A549 (cell line): ENCODE data around the gene CAT.

Source experiments
- JUN ChIP-seq, 2 experiments: fragments of >200 bp; sonication (Bioruptor Twin); formaldehyde crosslinking; IDR thresholded peaks; 2 replicates in 1 of 2; 3 replicates in 1 of 2; pipeline ENCODE4 v1.6.1; 2016 to 2017
- TF ChIP-seq, protein P1 (sequence below): fragments of >200 bp; sonication (Bioruptor Twin); formaldehyde crosslinking; IDR thresholded peaks from 3 replicates; pipeline ENCODE4 v1.5.1; 2016

DNA sequence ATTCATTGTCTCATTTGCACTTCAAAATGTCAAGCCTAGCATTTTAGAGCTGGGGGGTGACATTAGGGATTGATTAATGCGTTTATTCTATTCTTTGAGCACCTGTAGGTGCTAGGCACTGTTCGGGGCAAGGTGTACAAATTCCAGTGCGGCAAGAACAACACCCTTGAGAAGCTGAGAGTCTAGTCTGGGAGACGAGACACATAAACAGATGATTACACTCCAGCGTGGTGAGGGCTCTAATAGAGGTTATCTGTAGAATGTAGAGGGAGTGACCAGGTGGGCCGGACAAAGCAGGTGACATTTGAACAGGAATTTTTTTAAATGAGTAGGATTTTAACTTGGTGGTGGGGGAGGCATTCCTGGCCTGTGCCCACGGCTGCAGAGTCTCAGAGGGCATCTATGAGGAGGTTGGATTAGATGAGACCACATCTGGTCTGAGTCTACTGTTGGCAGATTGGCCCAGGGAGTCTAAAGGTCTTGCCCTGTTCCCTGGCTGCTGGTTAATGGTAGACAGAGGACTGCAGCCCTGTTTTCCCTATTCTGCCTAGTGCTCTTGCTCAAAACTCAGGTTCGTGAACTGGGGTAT, 970 bp downstream of the CAT start:
- TF ChIP-seq JUN (IDR thresholded peaks at IDR 0.05): no peak
- TF ChIP-seq, protein P1, sequence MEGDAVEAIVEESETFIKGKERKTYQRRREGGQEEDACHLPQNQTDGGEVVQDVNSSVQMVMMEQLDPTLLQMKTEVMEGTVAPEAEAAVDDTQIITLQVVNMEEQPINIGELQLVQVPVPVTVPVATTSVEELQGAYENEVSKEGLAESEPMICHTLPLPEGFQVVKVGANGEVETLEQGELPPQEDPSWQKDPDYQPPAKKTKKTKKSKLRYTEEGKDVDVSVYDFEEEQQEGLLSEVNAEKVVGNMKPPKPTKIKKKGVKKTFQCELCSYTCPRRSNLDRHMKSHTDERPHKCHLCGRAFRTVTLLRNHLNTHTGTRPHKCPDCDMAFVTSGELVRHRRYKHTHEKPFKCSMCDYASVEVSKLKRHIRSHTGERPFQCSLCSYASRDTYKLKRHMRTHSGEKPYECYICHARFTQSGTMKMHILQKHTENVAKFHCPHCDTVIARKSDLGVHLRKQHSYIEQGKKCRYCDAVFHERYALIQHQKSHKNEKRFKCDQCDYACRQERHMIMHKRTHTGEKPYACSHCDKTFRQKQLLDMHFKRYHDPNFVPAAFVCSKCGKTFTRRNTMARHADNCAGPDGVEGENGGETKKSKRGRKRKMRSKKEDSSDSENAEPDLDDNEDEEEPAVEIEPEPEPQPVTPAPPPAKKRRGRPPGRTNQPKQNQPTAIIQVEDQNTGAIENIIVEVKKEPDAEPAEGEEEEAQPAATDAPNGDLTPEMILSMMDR: no peak
